ENCODE measurements around the gene ZCWPW1.

ZCWPW1 gene

DNA sequence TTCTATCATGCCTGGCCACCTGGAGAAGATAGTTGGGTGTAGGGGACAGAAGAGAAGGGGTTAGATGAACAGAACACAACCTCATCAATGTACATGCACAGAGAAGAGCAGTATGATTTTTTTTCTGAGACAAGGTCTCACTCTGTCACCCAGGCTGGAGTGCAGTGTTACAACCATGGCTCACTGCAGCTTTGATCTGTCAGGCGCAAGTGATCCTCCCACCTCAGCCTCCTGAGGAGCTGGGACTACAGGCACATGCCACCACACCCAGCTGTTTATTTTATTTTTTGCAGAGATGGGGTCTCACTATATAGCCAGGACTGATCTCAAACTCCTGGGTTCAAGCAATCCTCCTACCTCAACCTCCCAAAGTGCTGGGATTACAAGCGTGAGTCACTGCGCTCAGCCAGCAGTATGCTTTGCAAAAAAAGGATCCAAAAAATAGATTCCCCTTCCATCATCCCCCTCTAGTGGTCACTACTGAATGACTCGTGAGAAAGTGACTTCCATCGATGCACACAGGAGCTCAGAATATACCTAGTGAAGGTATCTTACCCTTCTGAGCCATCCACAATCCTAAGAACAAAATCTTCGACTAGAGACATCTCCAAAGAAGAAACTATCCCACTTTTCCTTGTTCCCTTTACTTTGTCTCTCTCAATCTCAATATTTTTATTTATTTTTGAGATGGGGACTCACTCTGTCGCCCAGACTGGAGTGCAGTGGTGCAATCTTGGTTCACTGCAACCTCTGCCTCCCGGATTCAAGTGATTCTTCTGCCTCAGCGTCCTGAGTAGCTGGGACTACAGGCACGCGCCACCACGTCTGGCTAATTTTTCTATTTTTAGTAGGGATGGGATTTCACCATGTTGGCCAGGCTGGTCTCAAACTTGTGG is 21.0 kb downstream of the ZCWPW1 start:
- H3K4me3 ChIP-seq (ENCODE audit: low read depth in 1 of 2, low read length in 2 of 2), result no peak overlapping the region
- no peaks in the 10 kb centered on the region for H3K27me3 ChIP-seq (ENCODE audit: low read depth, low read length)
- H3K27ac ChIP-seq (ENCODE audit: low read length), result no peak overlapping the region
- no peaks in the 10 kb centered on the region for H3K9me3 ChIP-seq (ENCODE audit: control insufficient read depth in 1 of 2, low read length in 2 of 2)
- H3K4me1 ChIP-seq (ENCODE audit: control insufficient read depth in 1 of 2, insufficient read depth in 2 of 2, low read length in 2 of 2), result no peaks in the 10 kb centered on the region
- H3K36me3 ChIP-seq (ENCODE audit: control insufficient read depth in 1 of 2, insufficient read depth in 2 of 2, low read length in 2 of 2), result no peaks in the 10 kb centered on the region

DNA sequence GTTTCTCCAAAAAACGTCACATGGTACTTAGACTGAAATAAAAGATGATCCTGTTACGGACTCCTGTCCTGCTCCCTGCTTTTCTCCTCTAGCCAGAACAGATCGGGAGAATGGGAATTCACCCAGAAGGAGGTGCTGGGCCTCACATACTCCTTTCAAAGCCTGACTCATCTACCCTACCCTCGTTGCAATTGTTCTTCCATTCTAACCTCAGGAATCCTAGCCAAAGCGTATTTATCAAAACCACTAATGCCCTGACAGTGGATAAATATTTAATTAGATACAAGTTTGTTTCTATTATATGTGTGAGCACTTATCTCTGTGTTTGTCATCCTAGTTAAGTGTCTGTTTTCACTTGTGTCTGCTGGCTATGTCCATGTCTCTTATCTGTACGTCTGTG is 21.7 kb downstream of the ZCWPW1 start:
- Histone ChIP-seq H3K27ac (ENCODE audit: low read length) (no peak overlapping the region), H3K4me3 (ENCODE audit: low read depth in 1 of 2, low read length in 2 of 2) (no peak overlapping the region), H3K36me3 (ENCODE audit: control insufficient read depth in 1 of 2, insufficient read depth in 2 of 2, low read length in 2 of 2) (no peaks in the 10 kb centered on the region), H3K9me3 (ENCODE audit: control insufficient read depth in 1 of 2, low read length in 2 of 2) (no peaks in the 10 kb centered on the region), H3K4me1 (ENCODE audit: control insufficient read depth in 1 of 2, insufficient read depth in 2 of 2, low read length in 2 of 2) (no peaks in the 10 kb centered on the region), H3K27me3 (ENCODE audit: low read depth, low read length) (no peaks in the 10 kb centered on the region)

DNA sequence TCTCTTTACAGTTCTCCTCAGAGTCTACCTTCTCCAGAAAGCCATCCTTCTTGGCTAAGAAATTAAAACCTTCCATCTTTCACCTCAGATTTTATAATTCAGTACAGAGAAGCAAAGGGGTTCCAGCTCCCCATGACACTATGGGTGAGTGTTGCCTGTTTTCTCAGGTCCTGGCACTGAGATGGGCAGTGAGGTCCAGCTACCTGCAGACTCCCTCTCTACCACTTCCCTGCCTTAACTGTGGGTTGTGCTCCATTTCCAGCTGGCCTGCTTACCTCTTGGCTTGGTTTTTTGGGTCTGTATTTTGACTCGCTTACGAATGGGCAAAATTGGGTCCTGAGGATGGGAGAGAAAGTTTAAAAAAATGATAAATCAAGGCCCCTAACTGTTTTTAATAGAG is 26.3 kb downstream of the ZCWPW1 start:
- Histone ChIP-seq H3K27me3 (ENCODE audit: low read depth, low read length) (no peaks in the 10 kb centered on the region), H3K4me3 (ENCODE audit: low read depth in 1 of 2, low read length in 2 of 2) (no peak overlapping the region), H3K4me1 (ENCODE audit: control insufficient read depth in 1 of 2, insufficient read depth in 2 of 2, low read length in 2 of 2) (no peaks in the 10 kb centered on the region), H3K9me3 (ENCODE audit: control insufficient read depth in 1 of 2, low read length in 2 of 2) (no peaks in the 10 kb centered on the region), H3K36me3 (ENCODE audit: control insufficient read depth in 1 of 2, insufficient read depth in 2 of 2, low read length in 2 of 2) (no peaks in the 10 kb centered on the region), H3K27ac (ENCODE audit: low read length) (no peak overlapping the region)

DNA sequence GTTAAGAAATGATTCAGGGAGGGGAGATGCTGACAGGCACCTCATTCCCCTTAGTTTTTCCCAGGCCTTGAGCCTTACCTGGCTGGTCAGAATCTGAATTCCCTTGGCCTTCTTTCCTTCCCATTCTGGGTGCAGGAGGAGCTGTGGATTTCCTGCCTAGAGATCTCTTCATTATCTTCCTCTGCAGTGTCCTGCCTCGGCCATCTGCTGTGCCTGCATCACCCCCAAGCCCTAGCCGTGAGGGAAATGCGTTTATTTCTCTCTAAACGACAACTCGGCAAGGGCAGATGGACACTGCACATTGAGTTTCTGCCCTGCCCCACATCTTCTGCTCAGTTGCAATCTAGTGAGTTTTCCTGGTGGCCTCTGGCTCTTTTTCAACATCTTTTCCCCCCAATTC is 26.7 kb downstream of the ZCWPW1 start:
- no peaks in the 10 kb centered on the region for H3K4me1 ChIP-seq (ENCODE audit: control insufficient read depth in 1 of 2, insufficient read depth in 2 of 2, low read length in 2 of 2)
- no peaks in the 10 kb centered on the region for H3K27me3 ChIP-seq (ENCODE audit: low read depth, low read length)
- H3K36me3 ChIP-seq (ENCODE audit: control insufficient read depth in 1 of 2, insufficient read depth in 2 of 2, low read length in 2 of 2), result no peaks in the 10 kb centered on the region
- no peaks in the 10 kb centered on the region for H3K9me3 ChIP-seq (ENCODE audit: control insufficient read depth in 1 of 2, low read length in 2 of 2)
- no peak overlapping the region for H3K4me3 ChIP-seq (ENCODE audit: low read depth in 1 of 2, low read length in 2 of 2)
- no peak overlapping the region for H3K27ac ChIP-seq (ENCODE audit: low read length)

DNA sequence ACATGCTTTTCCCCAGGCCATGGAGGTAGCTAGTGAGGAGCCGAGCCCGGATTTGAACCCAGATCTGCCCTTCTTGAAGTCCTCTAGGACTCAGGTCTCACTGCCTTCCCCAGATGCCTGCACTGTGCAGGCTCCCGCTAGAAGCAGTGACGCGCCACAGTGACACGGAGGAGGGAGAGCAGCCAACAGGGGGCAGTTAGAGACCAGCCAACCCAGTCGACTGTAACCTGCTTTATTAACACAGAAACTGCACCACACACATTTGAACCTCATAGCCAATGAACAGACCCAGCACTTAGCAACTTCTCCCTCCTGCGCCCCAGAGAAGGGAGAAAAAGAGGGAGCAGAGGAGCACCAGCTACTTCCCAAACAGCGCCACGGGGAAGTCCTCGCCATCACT is 27.8 kb downstream of the ZCWPW1 start:
- Histone ChIP-seq H3K27ac (ENCODE audit: low read length) (no peak overlapping the region), H3K4me3 (ENCODE audit: low read depth in 1 of 2, low read length in 2 of 2) (no peak overlapping the region), H3K9me3 (ENCODE audit: control insufficient read depth in 1 of 2, low read length in 2 of 2) (no peaks in the 10 kb centered on the region), H3K36me3 (ENCODE audit: control insufficient read depth in 1 of 2, insufficient read depth in 2 of 2, low read length in 2 of 2) (no peaks in the 10 kb centered on the region), H3K27me3 (ENCODE audit: low read depth, low read length) (no peaks in the 10 kb centered on the region), H3K4me1 (ENCODE audit: control insufficient read depth in 1 of 2, insufficient read depth in 2 of 2, low read length in 2 of 2) (no peaks in the 10 kb centered on the region)

DNA sequence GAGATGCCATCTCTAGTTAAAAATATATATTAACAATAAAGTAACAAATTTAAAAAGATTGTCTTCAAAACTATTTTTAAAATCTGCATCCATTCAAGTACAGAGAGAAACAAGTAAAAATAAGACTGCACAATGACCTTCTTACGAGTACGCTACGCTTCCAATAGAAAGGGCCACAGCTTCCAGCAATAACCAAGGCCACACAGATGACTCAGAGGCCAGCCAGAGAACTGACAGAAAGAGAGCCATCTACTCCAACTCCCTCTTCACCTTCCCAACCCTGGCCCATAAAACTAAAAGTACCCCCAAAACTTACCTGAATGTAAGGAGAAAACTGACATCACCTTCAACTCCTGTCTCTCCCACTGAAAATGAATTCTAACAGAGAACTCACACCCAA is 28.5 kb downstream of the ZCWPW1 start:
- no peaks in the 10 kb centered on the region for H3K4me1 ChIP-seq (ENCODE audit: control insufficient read depth in 1 of 2, insufficient read depth in 2 of 2, low read length in 2 of 2)
- no peaks in the 10 kb centered on the region for H3K36me3 ChIP-seq (ENCODE audit: control insufficient read depth in 1 of 2, insufficient read depth in 2 of 2, low read length in 2 of 2)
- H3K4me3 ChIP-seq (ENCODE audit: low read depth in 1 of 2, low read length in 2 of 2), result no peak overlapping the region
- H3K9me3 ChIP-seq (ENCODE audit: control insufficient read depth in 1 of 2, low read length in 2 of 2), result no peaks in the 10 kb centered on the region
- no peaks in the 10 kb centered on the region for H3K27me3 ChIP-seq (ENCODE audit: low read depth, low read length)
- no peak overlapping the region for H3K27ac ChIP-seq (ENCODE audit: low read length)

DNA sequence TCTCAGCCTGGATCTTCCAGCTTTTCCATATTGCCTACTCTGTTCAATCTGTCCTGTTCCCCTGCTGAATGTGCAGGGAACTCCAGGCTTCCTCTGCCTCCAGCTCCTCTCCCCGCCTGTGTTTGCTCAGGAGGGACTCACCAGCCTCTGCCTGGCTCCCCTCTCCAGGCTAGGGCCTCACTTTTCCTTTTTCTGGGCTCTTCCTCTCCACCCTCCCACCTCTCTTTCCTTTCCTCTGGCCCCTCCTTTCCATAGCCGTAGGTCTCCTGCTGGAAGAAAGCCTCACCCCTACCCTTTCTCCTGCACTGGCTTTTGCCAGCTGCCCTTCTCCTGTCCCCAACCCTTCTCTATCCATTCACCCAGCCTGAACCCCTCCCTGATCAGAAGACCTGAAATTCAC is 30.3 kb downstream of the ZCWPW1 start:
- Histone ChIP-seq H3K36me3 (ENCODE audit: control insufficient read depth in 1 of 2, insufficient read depth in 2 of 2, low read length in 2 of 2) (no peaks in the 10 kb centered on the region), H3K4me3 (ENCODE audit: low read depth in 1 of 2, low read length in 2 of 2) (no peak overlapping the region), H3K4me1 (ENCODE audit: control insufficient read depth in 1 of 2, insufficient read depth in 2 of 2, low read length in 2 of 2) (no peaks in the 10 kb centered on the region), H3K27me3 (ENCODE audit: low read depth, low read length) (no peaks in the 10 kb centered on the region), H3K27ac (ENCODE audit: low read length) (no peak overlapping the region), H3K9me3 (ENCODE audit: control insufficient read depth in 1 of 2, low read length in 2 of 2) (no peaks in the 10 kb centered on the region)

DNA sequence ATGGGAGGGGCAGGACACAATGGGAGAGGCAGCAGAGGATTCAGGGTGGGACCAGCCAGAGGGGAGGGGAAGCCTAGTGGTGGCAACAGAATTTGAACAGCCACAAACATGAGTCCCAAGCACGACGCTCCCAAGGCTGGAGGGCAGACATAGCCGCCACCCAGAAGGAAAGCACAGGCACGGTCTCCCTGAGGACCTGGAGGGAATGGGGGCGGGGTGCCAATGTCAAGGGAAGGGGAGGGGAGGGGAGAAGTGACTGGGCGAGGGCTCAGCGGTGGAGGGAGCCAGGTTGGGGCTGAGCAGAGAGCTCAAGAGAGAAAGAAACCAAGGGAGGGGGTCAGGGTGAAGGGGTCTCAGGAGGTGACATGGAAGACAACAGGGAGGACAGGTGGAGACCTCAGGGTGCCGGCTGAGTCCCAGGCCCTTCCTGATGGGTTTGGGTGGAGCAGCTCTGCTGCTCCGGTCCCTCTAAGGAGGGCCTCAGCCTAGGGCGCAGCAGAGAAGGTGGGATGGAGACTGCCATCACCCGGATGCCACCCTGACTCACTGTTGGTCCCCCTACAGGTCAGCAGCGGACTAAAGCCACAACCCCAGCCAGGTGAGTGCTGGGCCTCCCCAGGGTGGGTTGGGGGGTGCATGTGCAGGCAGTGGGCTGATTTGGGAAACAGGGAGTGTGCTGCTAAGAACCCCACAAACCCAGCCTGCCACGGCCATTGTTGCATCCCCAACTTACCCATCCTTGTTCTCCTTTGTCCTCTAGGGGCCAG is 31.0 kb downstream of the ZCWPW1 start:
- no peaks in the 10 kb centered on the region for H3K27me3 ChIP-seq (ENCODE audit: low read depth, low read length)
- no peaks in the 10 kb centered on the region for H3K36me3 ChIP-seq (ENCODE audit: control insufficient read depth in 1 of 2, insufficient read depth in 2 of 2, low read length in 2 of 2)
- H3K27ac ChIP-seq (ENCODE audit: low read length), result no peak overlapping the region
- no peaks in the 10 kb centered on the region for H3K4me1 ChIP-seq (ENCODE audit: control insufficient read depth in 1 of 2, insufficient read depth in 2 of 2, low read length in 2 of 2)
- no peak overlapping the region for H3K4me3 ChIP-seq (ENCODE audit: low read depth in 1 of 2, low read length in 2 of 2)
- no peaks in the 10 kb centered on the region for H3K9me3 ChIP-seq (ENCODE audit: control insufficient read depth in 1 of 2, low read length in 2 of 2)

DNA sequence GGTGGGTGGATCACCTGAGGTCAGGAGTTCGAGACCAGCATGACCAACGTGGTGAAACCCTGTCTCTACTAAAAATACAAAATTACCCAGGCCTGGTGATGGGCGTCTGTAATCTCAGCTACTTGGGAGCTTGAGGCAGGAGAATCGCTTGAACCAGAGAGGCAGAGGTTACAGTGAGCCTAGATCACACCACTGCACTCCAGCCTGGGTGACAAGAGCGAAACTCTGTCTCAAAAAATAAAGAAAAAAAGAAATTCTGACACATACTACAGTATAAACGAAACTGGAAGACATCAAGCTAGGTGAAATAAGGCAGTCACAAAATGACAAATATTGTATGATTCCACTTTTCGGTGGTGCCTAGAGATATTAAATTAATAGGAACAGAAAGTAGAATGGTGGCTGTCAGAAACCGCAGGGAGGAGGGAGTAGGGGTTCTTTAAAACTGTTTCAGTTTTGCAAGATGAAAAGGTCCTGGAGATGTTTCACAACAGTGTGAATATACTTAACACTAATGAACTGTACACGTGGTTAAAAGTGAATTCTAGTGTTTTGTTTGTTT is 32.0 kb downstream of the ZCWPW1 start:
- H3K9me3 ChIP-seq (ENCODE audit: control insufficient read depth in 1 of 2, low read length in 2 of 2), result no peaks in the 10 kb centered on the region
- H3K27ac ChIP-seq (ENCODE audit: low read length), result no peak overlapping the region
- H3K36me3 ChIP-seq (ENCODE audit: control insufficient read depth in 1 of 2, insufficient read depth in 2 of 2, low read length in 2 of 2), result no peaks in the 10 kb centered on the region

DNA sequence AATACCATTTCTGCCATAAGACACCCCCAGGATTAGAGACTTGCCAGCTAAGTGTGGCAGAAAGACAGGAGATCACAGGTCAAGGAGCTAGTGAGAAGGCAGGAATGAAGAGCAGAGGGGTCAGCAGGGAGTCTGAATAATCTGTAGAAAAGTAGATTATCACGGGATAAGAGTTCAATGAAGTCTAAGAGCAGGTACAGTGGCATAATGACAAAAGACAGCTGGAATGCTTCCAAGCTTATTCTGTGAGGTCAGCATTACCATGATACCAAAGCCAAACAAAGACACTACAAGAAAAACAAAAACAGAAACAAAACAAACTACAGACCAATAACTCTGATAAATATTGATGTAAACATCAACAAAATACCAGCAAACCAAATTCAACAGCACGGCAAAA is 34.4 kb downstream of the ZCWPW1 start:
- Histone ChIP-seq H3K27me3 (ENCODE audit: low read depth, low read length) (no peaks in the 10 kb centered on the region), H3K9me3 (ENCODE audit: control insufficient read depth in 1 of 2, low read length in 2 of 2) (no peaks in the 10 kb centered on the region), H3K4me3 (ENCODE audit: low read depth in 1 of 2, low read length in 2 of 2) (no peak overlapping the region), H3K36me3 (ENCODE audit: control insufficient read depth in 1 of 2, insufficient read depth in 2 of 2, low read length in 2 of 2) (no peaks in the 10 kb centered on the region), H3K4me1 (ENCODE audit: control insufficient read depth in 1 of 2, insufficient read depth in 2 of 2, low read length in 2 of 2) (no peaks in the 10 kb centered on the region), H3K27ac (ENCODE audit: low read length) (no peak overlapping the region)

More for the DNA sequence above, 32.0 kb downstream of the ZCWPW1 start:
- H3K4me3 ChIP-seq (ENCODE audit: low read depth in 1 of 2, low read length in 2 of 2), result no peak overlapping the region
- no peaks in the 10 kb centered on the region for H3K4me1 ChIP-seq (ENCODE audit: control insufficient read depth in 1 of 2, insufficient read depth in 2 of 2, low read length in 2 of 2)
- H3K27me3 ChIP-seq (ENCODE audit: low read depth, low read length), result no peaks in the 10 kb centered on the region

DNA sequence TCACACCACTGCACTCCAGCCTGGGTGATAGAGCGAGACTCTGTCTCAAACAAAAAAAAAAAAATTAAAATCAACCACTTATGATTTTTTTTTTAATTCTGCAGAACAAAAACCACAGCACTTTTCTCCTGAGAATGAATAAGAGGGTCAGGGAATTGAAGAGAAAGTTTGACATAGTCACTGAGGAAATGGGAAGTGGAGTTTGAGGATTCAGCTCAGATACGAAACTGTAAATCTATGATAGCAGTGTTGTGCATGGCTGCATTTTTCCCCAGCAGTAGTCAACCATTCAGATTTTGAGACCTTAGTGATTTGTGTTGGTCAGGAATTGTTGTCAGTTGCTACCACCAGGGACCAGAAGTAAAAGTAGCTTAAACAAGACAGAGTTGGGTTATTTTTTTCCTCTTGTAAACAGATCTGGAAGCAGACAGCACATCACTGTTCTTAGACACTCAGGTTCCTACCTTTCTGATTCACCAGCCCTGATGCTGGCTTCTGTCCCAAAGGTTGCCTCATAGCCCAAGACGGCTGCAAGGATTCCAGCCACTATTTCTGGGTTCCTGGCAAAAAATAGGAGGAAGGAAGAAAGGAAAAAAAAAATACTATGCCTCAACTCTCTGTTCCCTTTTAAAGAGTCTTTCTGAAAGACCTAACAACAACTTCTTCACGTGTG is 35.1 kb downstream of the ZCWPW1 start:
- no peaks in the 10 kb centered on the region for H3K36me3 ChIP-seq (ENCODE audit: control insufficient read depth in 1 of 2, insufficient read depth in 2 of 2, low read length in 2 of 2)
- H3K4me3 ChIP-seq (ENCODE audit: low read depth in 1 of 2, low read length in 2 of 2), result no peak overlapping the region
- no peaks in the 10 kb centered on the region for H3K4me1 ChIP-seq (ENCODE audit: control insufficient read depth in 1 of 2, insufficient read depth in 2 of 2, low read length in 2 of 2)
- H3K9me3 ChIP-seq (ENCODE audit: control insufficient read depth in 1 of 2, low read length in 2 of 2), result no peaks in the 10 kb centered on the region
- H3K27ac ChIP-seq (ENCODE audit: low read length), result no peak overlapping the region
- no peaks in the 10 kb centered on the region for H3K27me3 ChIP-seq (ENCODE audit: low read depth, low read length)
